Keratinocyte (primary cell): ENCODE data around the gene COL4A6. TPM values are rescaled to one million over a fixed set of nuclear protein-coding genes. Genes with fewer than 3 reads are reported as not detected.

Experiments
- DNase-seq: peaks from one replicate; pipeline ENCODE4 v3.0.0-alpha.2; 2011; ENCODE audit warnings: low read depth, missing footprints, low spot score
- FAIRE-seq: peaks from 2 replicates; lab custom pipeline; 2011; peaks lifted over from hg19 to GRCh38; lab: Jason Lieb, UNC
- H2AFZ ChIP-seq: 2 replicates; pipeline ENCODE4 v1.6.0; 2012; ENCODE audit warnings: low read length, control low read depth, inconsistent platforms; ENCODE audit not compliant: control insufficient read depth
- H3K27ac ChIP-seq: 2 replicates; pipeline ENCODE4 v1.5.1; 2011; ENCODE audit warnings: low read length; ENCODE audit not compliant: control insufficient read depth, insufficient read depth
- H3K27me3 ChIP-seq: 3 replicates; pipeline ENCODE4 v1.6.0; 2011; ENCODE audit warnings: low read length; ENCODE audit not compliant: control insufficient read depth, insufficient read depth; ENCODE audit errors: extremely low read depth
- H3K36me3 ChIP-seq, 2 experiments: 2 replicates in 1 of 2; 3 replicates in 1 of 2; pipeline ENCODE4 v1.5.1; 2011; ENCODE audit warnings: low read length in 2 of 2, mild to moderate bottlenecking in 1 of 2; ENCODE audit not compliant: control insufficient read depth in 2 of 2, insufficient read depth in 2 of 2; ENCODE audit errors: extremely low read depth in 1 of 2
- H3K4me1 ChIP-seq: 3 replicates; pipeline ENCODE4 v1.5.1; 2011; ENCODE audit warnings: low read length; ENCODE audit not compliant: control insufficient read depth, insufficient read depth; ENCODE audit errors: extremely low read depth
- H3K4me2 ChIP-seq: 3 replicates; pipeline ENCODE4 v1.6.0; 2011; ENCODE audit warnings: low read depth, low read length; ENCODE audit not compliant: control insufficient read depth, insufficient read depth; ENCODE audit errors: extremely low read depth
- H3K4me3 ChIP-seq, 3 experiments: fragments of 200-600 bp in 1 of 3; sonication (generic) in 1 of 3; 2 replicates in 2 of 3; 3 replicates in 1 of 3; pipeline ENCODE4 v1.5.1; 2011 to 2016; ENCODE audit warnings: low read length in 3 of 3, mild to moderate bottlenecking in 3 of 3, control low read depth in 2 of 3, inconsistent platforms in 1 of 3, low read depth in 1 of 3, mixed read lengths in 1 of 3, mixed run types in 1 of 3, moderate library complexity in 1 of 3; ENCODE audit not compliant: control insufficient read depth in 2 of 3, insufficient read depth in 2 of 3; ENCODE audit errors: extremely low read depth in 1 of 3
- H3K79me2 ChIP-seq: 2 replicates; pipeline ENCODE4 v1.6.0; 2012; ENCODE audit warnings: low read length; ENCODE audit not compliant: control insufficient read depth, insufficient read depth
- H3K9ac ChIP-seq: 3 replicates; pipeline ENCODE4 v1.6.0; 2011; ENCODE audit warnings: low read length; ENCODE audit not compliant: control insufficient read depth, insufficient read depth; ENCODE audit errors: extremely low read depth
- H3K9me1 ChIP-seq: 3 replicates; pipeline ENCODE4 v1.6.0; 2011; ENCODE audit warnings: low read length; ENCODE audit not compliant: control insufficient read depth, insufficient read depth; ENCODE audit errors: extremely low read depth
- H3K9me3 ChIP-seq: 2 replicates; pipeline ENCODE4 v1.5.1; 2012; ENCODE audit warnings: low read depth, low read length; ENCODE audit not compliant: control insufficient read depth
- H4K20me1 ChIP-seq: 3 replicates; pipeline ENCODE4 v1.6.0; 2011; ENCODE audit warnings: low read length; ENCODE audit not compliant: control insufficient read depth, insufficient read depth; ENCODE audit errors: extremely low read depth
- EZH2 ChIP-seq: IDR thresholded peaks from one replicate; pipeline ENCODE4 v1.6.1; 2012; ENCODE audit warnings: inconsistent platforms, mild to moderate bottlenecking, low read length, moderate library complexity
- dilution Hi-C: fragments of 300-500 bp; cut with MboI; formaldehyde crosslinking; loops from one replicate; pipeline ENCODE4 v1.7.0; 2020; ENCODE audit warnings: low sequenced_read_pairs; ENCODE audit not compliant: extremely low pct_ligation_motif_present
- polyA plus RNA-seq, 5 experiments: library from polyadenylated mRNA; depleted of rRNA in 3 of 5; stranded (reverse) in 3 of 5; stranded (forward) in 1 of 5; unstranded in 1 of 5; fragments of >200 nt; gene quantifications; 1 replicate in 1 of 5; 2 replicates in 3 of 5; 3 replicates in 1 of 5; pipeline versions ENCODE4 v1.2.1 to v1.2.3, GENCODE V29; 2011 to 2012; ENCODE audit warnings: missing spikeins in 2 of 5, low read depth in 1 of 5, low replicate concordance in 1 of 5
- TF ChIP-seq, protein P1 (sequence below), 3 experiments: IDR thresholded peaks in 1 of 3; conservative IDR thresholded peaks in 1 of 3; optimal IDR thresholded peaks in 1 of 3; 2 replicates in 2 of 3; 3 replicates in 1 of 3; pipeline versions ENCODE3 to v1.5.1; 2011; ENCODE audit warnings: low read length in 3 of 3, mild to moderate bottlenecking in 3 of 3, moderate library complexity in 2 of 3, control low read depth in 1 of 3, inconsistent platforms in 1 of 3; ENCODE audit not compliant: insufficient read depth in 2 of 3; ENCODE audit errors: extremely low read depth in 1 of 3

The COL4A6 gene
- polyA plus RNA-seq, 1 donor (not counting 4 experiments of a cell fraction or from before 2014, with no cell fraction given), result 18.8 TPM

GRCh38 chrX:108439961-108440696, 1.9 kb upstream of the COL4A6 start:
- H3K9me1 ChIP-seq, result no peaks in the 10 kb centered on the region
- no peak overlapping the region for H2AFZ ChIP-seq
- no peaks in the 10 kb centered on the region for H3K36me3 ChIP-seq
- H3K4me2 ChIP-seq, result peak overlapping the region; percentile 49
- H3K27me3 ChIP-seq, result peaks cover 8% of the 10 kb centered on the region
- dilution Hi-C loops, result no loop called here
- peak overlapping the region; percentile 78 for H3K27ac ChIP-seq
- no peak for TF ChIP-seq EZH2
- TF ChIP-seq, protein P1, sequence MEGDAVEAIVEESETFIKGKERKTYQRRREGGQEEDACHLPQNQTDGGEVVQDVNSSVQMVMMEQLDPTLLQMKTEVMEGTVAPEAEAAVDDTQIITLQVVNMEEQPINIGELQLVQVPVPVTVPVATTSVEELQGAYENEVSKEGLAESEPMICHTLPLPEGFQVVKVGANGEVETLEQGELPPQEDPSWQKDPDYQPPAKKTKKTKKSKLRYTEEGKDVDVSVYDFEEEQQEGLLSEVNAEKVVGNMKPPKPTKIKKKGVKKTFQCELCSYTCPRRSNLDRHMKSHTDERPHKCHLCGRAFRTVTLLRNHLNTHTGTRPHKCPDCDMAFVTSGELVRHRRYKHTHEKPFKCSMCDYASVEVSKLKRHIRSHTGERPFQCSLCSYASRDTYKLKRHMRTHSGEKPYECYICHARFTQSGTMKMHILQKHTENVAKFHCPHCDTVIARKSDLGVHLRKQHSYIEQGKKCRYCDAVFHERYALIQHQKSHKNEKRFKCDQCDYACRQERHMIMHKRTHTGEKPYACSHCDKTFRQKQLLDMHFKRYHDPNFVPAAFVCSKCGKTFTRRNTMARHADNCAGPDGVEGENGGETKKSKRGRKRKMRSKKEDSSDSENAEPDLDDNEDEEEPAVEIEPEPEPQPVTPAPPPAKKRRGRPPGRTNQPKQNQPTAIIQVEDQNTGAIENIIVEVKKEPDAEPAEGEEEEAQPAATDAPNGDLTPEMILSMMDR (optimal IDR thresholded peaks at IDR 0.05 in 1 of 3, IDR thresholded peaks at IDR 0.05 in 1 of 3, conservative IDR thresholded peaks at IDR 0.05 in 1 of 3; ENCODE audit: extremely low read depth in 1 of 3, insufficient read depth in 2 of 3, low read length in 3 of 3), result no peak
- H4K20me1 ChIP-seq, result no peaks in the 10 kb centered on the region
- H3K79me2 ChIP-seq, result peaks cover 53% of the 10 kb centered on the region
- no peaks in the 10 kb centered on the region for H3K4me1 ChIP-seq
- FAIRE-seq (no peak), DNase-seq (no peak)
- peak overlapping the region; percentile 77 for H3K9ac ChIP-seq
- H3K4me3 ChIP-seq, result peak overlapping the region; percentile 55 to 80 (median 64)
- H3K9me3 ChIP-seq, result no peaks in the 10 kb centered on the region

- Histone ChIP-seq H3K36me3 (no peaks in the 10 kb centered on the region), H3K4me2 (peak within 1 kb of the TSS; percentile 81), H3K9ac (peak within 1 kb of the TSS; percentile 77), H3K9me3 (no peaks in the 10 kb centered on the region), H3K4me3 (peak within 1 kb of the TSS; percentile 64 to 80 (median 70)), H3K4me1 (no peaks in the 10 kb centered on the region), H3K27me3 (peaks cover 8% of the 10 kb centered on the region), H2AFZ (no peak within 1 kb of the TSS), H3K27ac (peak within 1 kb of the TSS; percentile 78), H3K9me1 (no peaks in the 10 kb centered on the region), H3K79me2 (peaks cover 48% of the 10 kb centered on the region), H4K20me1 (no peaks in the 10 kb centered on the region)
- TF ChIP-seq, protein P1 (optimal IDR thresholded peaks at IDR 0.05 in 1 of 3, IDR thresholded peaks at IDR 0.05 in 1 of 3, conservative IDR thresholded peaks at IDR 0.05 in 1 of 3; ENCODE audit: extremely low read depth in 1 of 3, insufficient read depth in 2 of 3, low read length in 3 of 3), result no peak
- no peak for TF ChIP-seq EZH2
- no peak for FAIRE-seq
- DNase-seq, result peak; percentile 69
- dilution Hi-C loops, result no loop called here
Observed at GRCh38 chrX:108439426-108439942, 1.3 kb upstream of the COL4A6 start, which contains the start of gene COL4A5. COL4A5 (plus strand) TSS chrX:108439838; CDS start chrX:108440126, 288 bp downstream.
